Measurements from ENCODE around the gene IGSF21. TPM values are rescaled to one million over a fixed set of nuclear protein-coding genes. Genes with fewer than 3 reads are reported as not detected.
"Not testable (repeated sequence)": the region's sequence is repeated elsewhere in the genome, so short reads cannot be mapped to it uniquely, and the experiment has no call there.

Gene IGSF21
- total RNA-seq, 2 donors from 2014 or later, result not detected

DNA sequence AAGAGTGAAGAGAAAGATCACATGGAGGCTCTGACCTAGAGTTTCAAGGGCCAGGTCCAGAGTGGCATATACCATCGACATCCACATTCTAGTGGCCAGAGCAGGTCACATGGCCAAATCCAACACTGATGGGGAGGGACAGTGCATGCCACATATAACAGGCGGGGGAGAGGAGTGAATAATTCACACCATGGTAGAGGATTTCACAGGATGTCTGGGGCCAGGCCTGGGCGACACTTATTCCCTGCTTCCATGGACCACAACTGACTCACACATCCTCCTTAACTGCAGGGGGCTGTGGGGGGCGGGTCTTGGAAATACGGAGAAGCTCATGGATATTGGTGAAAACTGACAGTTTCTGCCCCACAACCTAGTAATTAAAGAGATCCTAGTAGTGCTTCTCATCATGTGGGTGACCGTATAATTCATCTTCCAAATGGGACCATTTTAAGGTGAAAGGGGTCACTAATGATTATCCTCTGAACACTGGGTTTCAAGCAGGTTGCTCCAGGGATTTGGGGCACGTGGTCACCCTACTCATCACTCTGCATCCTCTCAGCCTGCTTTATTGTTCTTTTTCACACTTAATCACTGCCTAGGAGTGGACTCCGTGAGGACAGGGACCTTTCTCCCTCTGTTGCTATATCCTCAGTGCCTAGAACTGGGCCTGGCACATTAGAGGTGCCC, 44.0 kb downstream of the IGSF21 start:
- Mint-ChIP-seq H3K9me3 (no peaks in the 10 kb centered on the region), H3K36me3 (no peaks in the 10 kb centered on the region), H3K4me1 (ENCODE audit: low read depth in 2 of 2) (no peaks in the 10 kb centered on the region), H3K4me3 (no peak overlapping the region), H3K27me3 (peaks cover 0 to 12% of the 10 kb centered on the region in 2 donors), H3K27ac (no peak overlapping the region)
- ATAC-seq (no peak), DNase-seq (ENCODE audit: low spot score) (no peak)

GRCh38 chr1:18154430-18155194, 47.0 kb downstream of the IGSF21 start:
- Mint-ChIP-seq H3K36me3 (no peaks in the 10 kb centered on the region), H3K27ac (no peak overlapping the region), H3K27me3 (no peaks in the 10 kb centered on the region), H3K9me3 (no peaks in the 10 kb centered on the region), H3K4me3 (no peak overlapping the region), H3K4me1 (ENCODE audit: low read depth in 2 of 2) (no peaks in the 10 kb centered on the region)
- ATAC-seq (no peak), DNase-seq (ENCODE audit: low spot score) (no peak)

- H3K9me3 Mint-ChIP-seq, result no peaks in the 10 kb centered on the region
- no peak overlapping the region for H3K27ac Mint-ChIP-seq
- H3K4me1 Mint-ChIP-seq (ENCODE audit: low read depth in 2 of 2), result no peaks in the 10 kb centered on the region
- no peak for DNase-seq (ENCODE audit: low spot score)
- H3K27me3 Mint-ChIP-seq, result no peaks in the 10 kb centered on the region
- no peak overlapping the region for H3K4me3 Mint-ChIP-seq
- no peak for ATAC-seq
- H3K36me3 Mint-ChIP-seq, result no peaks in the 10 kb centered on the region
These were observed 48.3 kb downstream of the IGSF21 start for GRCh38 chr1:18155881-18156385.

GRCh38 chr1:18157352-18157751, 49.8 kb downstream of the IGSF21 start:
- no peaks in the 10 kb centered on the region for H3K9me3 Mint-ChIP-seq
- H3K4me3 Mint-ChIP-seq, result no peak overlapping the region
- H3K4me1 Mint-ChIP-seq (ENCODE audit: low read depth in 2 of 2), result no peaks in the 10 kb centered on the region
- no peaks in the 10 kb centered on the region for H3K27me3 Mint-ChIP-seq
- H3K27ac Mint-ChIP-seq, result no peak overlapping the region
- DNase-seq (ENCODE audit: low spot score), result no peak
- no peak for ATAC-seq
- no peaks in the 10 kb centered on the region for H3K36me3 Mint-ChIP-seq

DNA sequence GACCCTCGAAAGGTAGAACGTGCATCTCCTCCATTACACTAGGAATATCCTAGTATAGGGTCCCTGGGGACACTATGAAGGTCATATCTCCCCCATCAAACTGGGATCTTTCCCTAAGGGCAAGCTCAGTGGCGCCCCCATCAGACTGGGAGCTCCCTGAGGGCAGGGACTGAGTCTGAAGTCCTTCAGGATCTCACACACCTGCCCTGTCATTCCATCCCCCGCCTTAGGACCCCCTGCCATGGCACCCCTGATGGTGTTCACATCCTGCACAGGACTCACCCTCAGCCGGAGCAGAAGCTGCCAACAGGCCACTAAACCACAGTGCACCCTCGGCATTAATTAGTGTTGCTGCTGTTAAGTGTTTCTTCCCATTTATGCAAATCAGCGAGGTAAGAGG, 50.4 kb downstream of the IGSF21 start:
- H3K27ac Mint-ChIP-seq, result no peak overlapping the region
- H3K9me3 Mint-ChIP-seq, result no peaks in the 10 kb centered on the region
- H3K4me1 Mint-ChIP-seq (ENCODE audit: low read depth in 2 of 2), result no peaks in the 10 kb centered on the region
- no peaks in the 10 kb centered on the region for H3K36me3 Mint-ChIP-seq
- DNase-seq (ENCODE audit: low spot score) (no peak), ATAC-seq (no peak)
- H3K27me3 Mint-ChIP-seq, result peaks cover 0 to 6% of the 10 kb centered on the region in 2 donors
- no peak overlapping the region for H3K4me3 Mint-ChIP-seq

- Mint-ChIP-seq H3K4me1 (ENCODE audit: low read depth in 2 of 2) (no peaks in the 10 kb centered on the region), H3K27ac (no peak overlapping the region), H3K4me3 (no peak overlapping the region), H3K36me3 (no peaks in the 10 kb centered on the region), H3K27me3 (peaks cover 0 to 11% of the 10 kb centered on the region in 2 donors), H3K9me3 (no peaks in the 10 kb centered on the region)
- no peak for ATAC-seq
- no peak for DNase-seq (ENCODE audit: low spot score)
These were observed 51.1 kb downstream of the IGSF21 start for GRCh38 chr1:18158714-18159113.

DNA sequence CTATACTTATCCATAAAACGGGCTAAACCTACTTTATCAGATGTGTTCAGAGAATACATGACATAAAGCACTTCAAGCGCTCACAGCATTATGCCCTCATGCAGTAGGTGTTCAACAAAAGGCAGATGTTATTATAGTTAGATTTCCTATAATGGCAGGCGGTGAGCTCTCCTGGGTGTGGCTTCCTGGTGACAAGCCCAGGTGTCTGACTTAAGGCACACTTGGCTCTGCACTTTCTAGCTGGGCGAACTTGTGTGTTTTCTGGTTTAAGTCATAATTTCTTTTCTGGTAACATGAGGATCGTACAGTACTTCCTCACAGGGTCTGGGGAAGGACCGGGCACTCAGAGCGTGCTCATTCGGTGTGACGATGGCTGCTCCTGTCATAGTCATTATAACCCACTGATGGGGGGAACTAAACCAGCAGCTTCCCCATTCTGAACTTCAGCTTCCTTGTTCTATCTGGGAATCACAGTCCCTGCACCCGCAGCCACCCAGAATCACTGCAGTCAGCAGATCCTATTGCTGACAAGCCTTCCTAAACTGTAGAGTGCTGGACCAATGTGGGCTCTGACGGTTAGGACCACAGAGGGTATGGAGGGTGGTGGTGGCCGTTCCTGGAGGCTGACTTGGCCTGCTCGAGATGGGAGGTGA, 52.8 kb downstream of the IGSF21 start:
- H3K27ac Mint-ChIP-seq, result no peak overlapping the region
- H3K27me3 Mint-ChIP-seq, result peaks cover 3 to 11% of the 10 kb centered on the region in 2 donors
- H3K4me1 Mint-ChIP-seq (ENCODE audit: low read depth in 2 of 2), result no peaks in the 10 kb centered on the region
- H3K9me3 Mint-ChIP-seq, result no peaks in the 10 kb centered on the region
- no peak for DNase-seq (ENCODE audit: low spot score)
- H3K4me3 Mint-ChIP-seq, result no peak overlapping the region
- ATAC-seq, result no peak
- no peaks in the 10 kb centered on the region for H3K36me3 Mint-ChIP-seq

DNA sequence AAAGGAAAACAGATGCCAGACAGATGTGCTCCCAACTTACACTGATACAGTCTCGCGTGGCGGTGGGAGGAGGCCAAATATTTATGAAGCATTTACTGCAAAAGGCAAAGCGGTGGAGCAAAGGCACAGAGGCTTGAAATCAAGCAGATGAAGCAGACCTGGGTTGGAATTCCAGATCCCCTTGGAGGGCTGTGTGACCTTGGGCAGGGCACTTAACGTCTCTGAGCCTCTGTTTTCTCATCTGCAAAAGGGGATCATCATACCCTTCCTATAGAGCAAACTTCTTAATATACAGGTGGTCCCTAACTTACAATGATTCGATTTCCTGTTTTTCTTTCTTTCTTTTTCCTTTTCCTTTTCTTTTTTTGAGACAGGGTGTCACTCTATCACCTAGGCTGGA, 54.1 kb downstream of the IGSF21 start:
- H3K9me3 Mint-ChIP-seq, result no peaks in the 10 kb centered on the region
- no peak overlapping the region for H3K4me3 Mint-ChIP-seq
- no peaks in the 10 kb centered on the region for H3K36me3 Mint-ChIP-seq
- peaks cover 6 to 16% of the 10 kb centered on the region in 2 donors for H3K27me3 Mint-ChIP-seq
- DNase-seq (ENCODE audit: low spot score) (no peak), ATAC-seq (no peak)
- H3K4me1 Mint-ChIP-seq (ENCODE audit: low read depth in 2 of 2), result no peaks in the 10 kb centered on the region
- H3K27ac Mint-ChIP-seq, result no peak overlapping the region

DNA sequence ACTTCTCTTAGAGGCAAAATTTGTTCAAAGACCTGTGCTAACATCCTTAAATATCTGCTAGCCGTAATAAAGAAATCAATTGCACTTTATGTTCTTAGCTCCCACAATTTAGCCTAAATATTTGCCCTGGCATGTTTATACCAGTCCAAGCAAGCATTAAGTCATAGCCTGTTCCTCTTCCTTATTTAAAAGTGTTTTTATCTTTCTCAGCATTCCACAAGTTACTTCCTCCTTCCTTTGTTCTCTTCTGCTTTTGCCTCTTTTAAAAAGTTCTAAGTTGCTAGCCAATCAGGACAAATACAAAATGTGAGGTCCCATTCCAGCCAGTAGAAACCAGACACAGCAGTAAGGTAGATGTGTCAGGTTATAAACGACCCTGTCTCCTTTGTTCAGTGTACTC, 58.0 kb downstream of the IGSF21 start:
- not testable (repeated sequence) for H3K27ac Mint-ChIP-seq; H3K4me1 Mint-ChIP-seq (ENCODE audit: low read depth in 2 of 2); DNase-seq (ENCODE audit: low spot score); ATAC-seq; H3K9me3 Mint-ChIP-seq; H3K4me3 Mint-ChIP-seq; H3K36me3 Mint-ChIP-seq
- peaks cover 7 to 19% of the 10 kb centered on the region in 2 donors for H3K27me3 Mint-ChIP-seq

- Mint-ChIP-seq H3K27ac (no peak overlapping the region), H3K9me3 (no peaks in the 10 kb centered on the region), H3K27me3 (peaks cover 7 to 19% of the 10 kb centered on the region in 2 donors), H3K36me3 (no peaks in the 10 kb centered on the region), H3K4me3 (no peak overlapping the region), H3K4me1 (ENCODE audit: low read depth in 2 of 2) (no peaks in the 10 kb centered on the region)
- DNase-seq (ENCODE audit: low spot score) (no peak), ATAC-seq (no peak)
These were observed 58.7 kb downstream of the IGSF21 start for GRCh38 chr1:18166341-18166740.

DNA sequence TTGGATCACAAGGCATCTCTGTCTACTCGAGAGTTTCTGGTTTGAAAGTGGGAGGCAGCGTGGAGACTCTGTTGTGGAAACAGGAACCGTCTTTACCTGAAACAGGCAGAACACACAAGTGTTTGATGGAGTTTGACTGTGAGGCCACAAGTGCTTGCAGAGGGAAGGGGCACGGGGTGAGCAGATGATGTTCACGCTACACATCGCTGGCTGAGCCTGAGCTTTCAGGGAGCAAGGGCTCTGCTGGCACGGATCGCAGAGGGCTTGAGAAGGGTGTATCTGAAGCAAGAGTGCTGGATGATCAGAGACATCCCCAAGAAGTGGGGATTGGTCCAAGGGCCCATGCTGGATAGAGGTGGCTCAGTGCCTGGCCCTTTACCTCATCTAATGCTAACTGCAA, 59.3 kb downstream of the IGSF21 start:
- Mint-ChIP-seq H3K27ac (no peak overlapping the region), H3K27me3 (peaks cover 7 to 19% of the 10 kb centered on the region in 2 donors), H3K4me3 (no peak overlapping the region), H3K9me3 (no peaks in the 10 kb centered on the region), H3K36me3 (no peaks in the 10 kb centered on the region), H3K4me1 (ENCODE audit: low read depth in 2 of 2) (no peaks in the 10 kb centered on the region)
- DNase-seq (ENCODE audit: low spot score) (no peak), ATAC-seq (no peak)

DNA sequence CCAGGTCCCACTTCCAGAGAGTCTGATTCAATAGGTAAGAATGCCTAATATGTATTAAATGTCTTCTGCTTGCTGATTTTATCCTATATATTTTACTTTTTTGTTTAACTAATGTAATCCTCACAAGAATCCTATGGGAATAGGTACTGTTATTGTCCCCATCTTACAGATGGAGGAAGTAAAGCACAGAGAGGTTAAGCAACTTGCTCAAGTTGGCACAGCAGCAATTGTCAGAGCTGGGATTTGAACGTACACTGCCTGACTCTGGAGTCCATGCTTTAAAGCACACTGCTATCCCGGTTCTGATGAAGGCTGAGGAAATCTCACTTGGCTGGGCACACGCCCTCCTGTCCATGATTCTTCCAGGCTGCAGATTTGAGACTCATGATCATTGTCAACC, 62.8 kb downstream of the IGSF21 start:
- DNase-seq (ENCODE audit: low spot score), result no peak
- H3K4me3 Mint-ChIP-seq, result no peak overlapping the region
- H3K9me3 Mint-ChIP-seq, result no peaks in the 10 kb centered on the region
- no peak overlapping the region for H3K27ac Mint-ChIP-seq
- no peak for ATAC-seq
- H3K27me3 Mint-ChIP-seq, result peaks cover 6 to 8% of the 10 kb centered on the region in 2 donors
- H3K36me3 Mint-ChIP-seq, result no peaks in the 10 kb centered on the region
- H3K4me1 Mint-ChIP-seq (ENCODE audit: low read depth in 2 of 2), result no peaks in the 10 kb centered on the region

DNA sequence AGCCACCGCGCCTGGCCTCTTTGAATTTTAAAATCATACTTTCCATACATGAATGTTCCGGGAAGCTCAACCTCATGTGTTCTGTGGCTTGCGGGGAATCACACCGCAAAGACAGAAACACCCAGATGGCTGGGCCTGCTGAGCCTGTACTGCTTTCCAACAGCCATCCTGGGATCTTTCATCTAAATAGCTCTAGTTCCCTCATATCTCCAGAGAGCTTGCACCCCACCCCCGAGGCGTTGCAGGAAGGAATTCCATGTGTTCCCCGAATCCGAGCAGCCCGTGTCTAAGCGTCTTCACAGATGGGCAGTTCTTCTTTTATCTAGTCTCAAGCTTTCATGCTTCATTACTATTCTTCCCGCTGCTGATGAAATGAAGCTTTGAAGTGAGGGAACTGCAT, 66.4 kb downstream of the IGSF21 start:
- Mint-ChIP-seq H3K27ac (no peak overlapping the region), H3K4me3 (no peak overlapping the region), H3K36me3 (no peaks in the 10 kb centered on the region), H3K9me3 (no peaks in the 10 kb centered on the region), H3K4me1 (ENCODE audit: low read depth in 2 of 2) (no peaks in the 10 kb centered on the region), H3K27me3 (peaks cover 11 to 14% of the 10 kb centered on the region in 2 donors)
- DNase-seq (ENCODE audit: low spot score) (no peak), ATAC-seq (no peak)

GRCh38 chr1:18175051-18175450, 67.5 kb downstream of the IGSF21 start:
- Mint-ChIP-seq H3K36me3 (no peaks in the 10 kb centered on the region), H3K27ac (no peak overlapping the region), H3K4me1 (ENCODE audit: low read depth in 2 of 2) (no peaks in the 10 kb centered on the region), H3K9me3 (no peaks in the 10 kb centered on the region), H3K4me3 (no peak overlapping the region), H3K27me3 (peaks cover 11 to 17% of the 10 kb centered on the region in 2 donors)
- DNase-seq (ENCODE audit: low spot score) (no peak), ATAC-seq (no peak)
